ENCODE results near the gene COG5. TPM values are rescaled to one million over a fixed set of nuclear protein-coding genes. Genes with fewer than 3 reads are reported as not detected.

Gene COG5
- total and polyA plus RNA-seq, 9 of the 15 experiments (the other 6 are each of a cell fraction or from before 2014, with no cell fraction given): 15.3 to 75.1 (median 56.4) TPM

GRCh38 chr7:107505997-107506673 is 57.6 kb downstream of the COG5 start:
- in situ Hi-C loops (cut with MboI): no loop called here
- FAIRE-seq: no peak
- CTCF ChIA-PET (ENCODE audit: low intra/inter-chr PET ratio): no interaction called here

More at GRCh38 chr7:107505997-107506673, 57.6 kb downstream of the COG5 start:
- intact Hi-C loops (cut with micrococcal nuclease): no loop called here
- H3K79me2 ChIP-seq (ENCODE audit: control insufficient read depth, insufficient read depth, low read length): peaks cover 2% of the 10 kb centered on the region; the same call in 1 of the 3 replicates
- no peak overlapping the region for H2AFZ ChIP-seq (ENCODE audit: low read depth, low read length)
- no peak overlapping the region for H3K27ac ChIP-seq (ENCODE audit: extremely low read depth, low read depth, low read length)
- no peak overlapping the region for H3K4me2 ChIP-seq (ENCODE audit: insufficient read depth, low read length)
- POLR2A ChIA-PET: interaction anchor here (0.5 to 0.7 kb wide), 3 partner anchors 140 to 728 kb away, joined by 3 to 5 read pairs (median 3); no protein-coding TSS in a partner anchor
- no peaks in the 10 kb centered on the region for H3K9me1 ChIP-seq (ENCODE audit: control insufficient read depth, insufficient read depth, low read length)
- peaks cover 6% of the 10 kb centered on the region; the same call in 1 of the 3 replicates for H3K36me3 ChIP-seq (ENCODE audit: control insufficient read depth, insufficient read depth, low read length)
- TF ChIP-seq SMARCA4 (IDR thresholded peaks at IDR 0.05) (no peak), ATF3 (IDR thresholded peaks at IDR 0.05) (0 out of 2 replicates have a peak, but pooled peaks have one; percentile 42), ATF3 (CRISPR knock-in tag; conservative IDR thresholded peaks at IDR 0.05) (no peak), KLF1 (tag; IDR thresholded peaks at IDR 0.05) (no peak), NFIX (CRISPR knock-in tag; IDR thresholded peaks at IDR 0.05; ENCODE audit: low read depth) (0 out of 2 replicates have a peak, but pooled peaks have one; percentile 9), NFIC (IDR thresholded peaks at IDR 0.05) (peak; percentile 93), PHF8 (IDR thresholded peaks at IDR 0.05; ENCODE audit: borderline replicate concordance, low read length) (no peak), ZNF431 (CRISPR knock-in tag; IDR thresholded peaks at IDR 0.05) (no peak), ETS1 (conservative IDR thresholded peaks at IDR 0.05; ENCODE audit: control insufficient read depth, low read depth, low read length) (0 out of 2 replicates have a peak, but pooled peaks have one; percentile 25), ATF7 (IDR thresholded peaks at IDR 0.05) (peak; percentile 49; the same call in 1 of the 2 replicates), DEAF1 (CRISPR knock-in tag; IDR thresholded peaks at IDR 0.05) (no peak)
- H3K27me3 ChIP-seq (ENCODE audit: control insufficient read depth in 2 of 2, insufficient read depth in 2 of 2, low read length in 2 of 2): no peaks in the 10 kb centered on the region
- H3K9ac ChIP-seq (ENCODE audit: insufficient read depth in 1 of 2, low read depth in 2 of 2, low read length in 2 of 2): peak overlapping the region in 1 of 2 experiments; percentile 9; a peak in 1 of 4 replicates
- DNase-seq (ENCODE audit: extremely low read depth in 1 of 4, low spot score in 3 of 4) (peak in 1 of 4 experiments; percentile 16), ATAC-seq (peak; percentile 68)
- H3K9me3 ChIP-seq (replicated peaks; ENCODE audit: control insufficient read depth, insufficient read depth, low read depth, low read length): no peaks in the 10 kb centered on the region
- no peak overlapping the region for H3K4me3 ChIP-seq
- peaks cover 4 to 8% of the 10 kb centered on the region in 2 experiments; a peak in 2 of 5 replicates for H3K4me1 ChIP-seq (replicated peaks in 1 of 2; ENCODE audit: control insufficient read depth in 2 of 2, insufficient read depth in 2 of 2, low read length in 2 of 2)
- WGBS (ENCODE audit: insufficient coverage, low coverage, missing lambda C conversion rate): 93% methylated on average over 2 of the region's 2 CpGs
- BruUV-seq (replicated peaks): no TSS peak
- H4K20me1 ChIP-seq (replicated peaks; ENCODE audit: control insufficient read depth, insufficient read depth, low read length): no peaks in the 10 kb centered on the region
